GM19238 (cell line): ENCODE measurements around the gene NMD3.
"Not testable (repeated sequence)": the region's sequence is repeated elsewhere in the genome, so short reads cannot be mapped to it uniquely, and the experiment has no call there.

ENCODE experiments used
- DNase-seq: peaks from one replicate; pipeline ENCODE4 v3.0.0; 2011; ENCODE audit warnings: low spot score; ENCODE audit not compliant: insufficient read length

Gene NMD3

DNA sequence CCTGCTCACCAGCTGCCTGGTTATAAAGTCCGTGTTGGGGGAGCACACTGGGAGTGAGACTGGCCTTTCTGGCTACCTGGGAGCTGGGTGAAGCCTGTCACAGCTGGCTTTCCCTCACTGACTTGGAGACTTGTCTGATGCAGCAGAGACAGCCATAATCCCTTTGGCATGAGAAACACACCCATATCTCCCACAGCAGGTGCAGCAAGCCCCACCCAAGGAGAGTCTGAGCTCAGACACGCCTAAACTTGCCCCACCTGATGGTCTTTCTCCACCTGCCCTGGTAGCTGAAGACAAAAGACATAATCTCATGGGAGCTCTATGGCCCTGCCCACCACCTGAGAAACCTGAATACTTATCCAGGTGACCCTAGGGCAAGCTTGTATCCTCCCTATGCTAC is 54.8 kb downstream of the NMD3 start:
- DNase-seq = no peak

- not testable (repeated sequence) for DNase-seq
These were observed 61.3 kb downstream of the NMD3 start for GRCh38 chr3:161282387-161282786.

GRCh38 chr3:161284989-161285388 is 63.9 kb downstream of the NMD3 start:
- DNase-seq = no peak

DNA sequence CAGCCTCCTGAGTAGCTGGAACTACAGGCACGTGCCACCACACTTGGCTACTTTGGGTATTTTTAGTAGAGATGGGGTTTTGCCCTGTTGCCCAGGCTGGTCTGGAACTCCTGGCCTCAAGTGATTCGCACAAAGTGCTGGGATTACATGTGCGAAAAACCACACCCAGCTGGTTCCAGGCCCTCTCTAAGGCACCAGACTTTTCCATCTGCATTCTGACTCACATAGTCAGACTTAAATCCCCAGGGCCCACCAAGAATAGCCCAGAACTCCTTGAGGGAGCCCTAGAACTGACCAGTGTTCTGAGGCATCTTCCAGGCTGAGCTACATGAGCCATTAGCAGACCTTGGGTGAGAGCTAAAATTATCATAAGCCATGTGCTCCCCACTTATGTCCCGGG is 68.1 kb downstream of the NMD3 start:
- no peak for DNase-seq

DNA sequence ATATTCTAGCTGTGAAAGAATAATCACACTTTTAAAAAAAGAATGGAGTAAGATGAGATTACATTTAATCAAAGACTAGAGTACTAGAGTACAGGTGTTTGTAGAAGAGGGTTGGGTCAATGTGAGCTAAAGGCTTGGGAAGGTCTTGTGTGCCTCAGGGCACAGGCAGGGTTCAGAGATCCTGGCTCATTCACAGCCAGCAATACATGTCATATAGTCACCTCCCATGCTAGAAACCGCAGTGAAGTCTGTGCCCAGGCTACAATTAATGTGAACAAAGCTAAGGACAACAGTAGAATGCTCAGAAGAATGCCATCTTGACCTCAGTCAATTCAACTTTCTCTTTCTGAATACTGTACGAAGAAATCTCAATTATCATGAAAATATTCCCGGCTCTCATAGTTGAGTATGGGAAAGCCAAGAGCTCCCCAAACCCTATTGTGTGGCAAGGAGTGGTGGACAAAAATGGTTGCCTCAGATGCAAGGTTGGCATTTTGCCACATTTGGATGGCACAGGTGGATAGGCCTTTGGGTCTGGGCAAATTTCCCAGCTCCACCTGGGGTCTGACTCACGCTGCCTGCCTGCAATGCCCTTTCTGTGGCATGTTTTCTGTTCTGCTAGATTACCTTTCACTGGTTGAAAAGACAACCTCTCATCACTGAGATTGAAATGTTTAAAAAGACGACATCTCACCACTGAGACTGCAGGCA is 70.2 kb downstream of the NMD3 start:
- no peak for DNase-seq

GRCh38 chr3:161293381-161293780 is 72.3 kb downstream of the NMD3 start:
- DNase-seq = no peak

GRCh38 chr3:161295325-161295724 is 74.2 kb downstream of the NMD3 start:
- DNase-seq = no peak

DNA sequence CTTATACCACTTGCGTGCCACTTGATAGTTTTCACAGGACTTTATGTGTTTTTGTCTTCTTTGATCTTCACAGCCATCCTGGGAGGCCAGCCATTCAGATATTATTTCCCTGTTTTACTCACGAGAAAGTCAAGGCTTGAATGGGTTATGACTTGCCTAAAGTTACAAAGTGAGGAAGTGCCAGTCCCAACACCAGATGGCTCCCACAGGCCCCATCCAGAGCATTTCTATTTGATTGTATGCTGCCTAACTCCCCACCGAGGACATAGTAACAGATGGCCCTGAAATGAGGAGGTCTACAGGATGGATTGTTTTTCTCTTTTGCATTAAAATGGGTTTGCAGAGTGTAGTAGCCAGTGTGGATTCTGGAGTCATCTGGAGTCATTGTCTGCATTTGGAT is 75.7 kb downstream of the NMD3 start:
- no peak for DNase-seq
